Muscle layer of colon (tissue), 2 donors: ENCODE measurements around the gene BAIAP2L2.
"Not testable (repeated sequence)": the region's sequence is repeated elsewhere in the genome, so short reads cannot be mapped to it uniquely, and the experiment has no call there.

Source experiments
- H3K27ac ChIP-seq: one replicate; pipeline ENCODE4 v1.7.0; 2013; ENCODE audit warnings: low read depth, mild to moderate bottlenecking, low read length, moderate library complexity
- H3K27me3 ChIP-seq, 2 donors: one replicate each; pipeline ENCODE4 v1.7.0; 2013; ENCODE audit warnings: low read length in 2 of 2, mild to moderate bottlenecking in 2 of 2; ENCODE audit not compliant: insufficient read depth in 2 of 2, control insufficient read depth in 1 of 2
- H3K36me3 ChIP-seq: one replicate; pipeline ENCODE4 v1.7.0; 2013; ENCODE audit warnings: mild to moderate bottlenecking, low read length; ENCODE audit not compliant: insufficient read depth
- H3K4me1 ChIP-seq: one replicate; pipeline ENCODE4 v1.7.0; 2013; ENCODE audit warnings: mild to moderate bottlenecking, low read length; ENCODE audit not compliant: insufficient read depth
- H3K4me3 ChIP-seq, 2 donors: one replicate each; pipeline ENCODE4 v1.7.0; 2013; ENCODE audit warnings: low read length in 2 of 2, low read depth in 1 of 2, mild to moderate bottlenecking in 1 of 2, moderate library complexity in 1 of 2
- H3K9ac ChIP-seq: one replicate; pipeline ENCODE4 v1.7.0; 2013; ENCODE audit warnings: low read length
- H3K9me3 ChIP-seq: one replicate; pipeline ENCODE4 v1.7.0; 2013; ENCODE audit warnings: mild to moderate bottlenecking, low read length
- donor health status: abdominal sarcoma.
- donor health status: Adenocarcinoma of cecum.

Gene BAIAP2L2

DNA sequence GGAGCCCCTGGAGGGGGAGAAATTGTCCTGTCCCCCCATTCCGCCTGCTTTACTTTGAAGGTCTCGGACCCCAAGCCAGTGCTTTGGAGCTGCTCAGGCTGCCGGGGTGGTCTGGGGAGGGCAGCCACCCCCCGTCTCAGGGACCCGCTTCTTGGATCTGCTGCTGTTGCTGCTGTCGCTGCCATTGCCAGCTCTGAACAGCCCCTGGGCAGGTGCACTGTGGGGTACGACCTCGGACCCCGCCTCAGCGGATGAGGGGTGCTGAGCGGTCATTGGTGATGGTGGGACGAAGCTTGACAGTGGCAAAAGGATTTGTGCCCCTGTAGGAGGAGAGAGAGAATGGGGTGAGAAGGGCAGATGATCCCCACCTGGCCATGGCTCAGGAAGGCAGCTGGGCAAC is 25.4 kb downstream of the BAIAP2L2 start:
- Histone ChIP-seq H3K9me3 (no peaks in the 10 kb centered on the region), H3K4me3 (no peak overlapping the region), H3K9ac (no peak overlapping the region), H3K4me1 (peaks cover 7% of the 10 kb centered on the region), H3K27me3 (peaks cover 3 to 60% of the 10 kb centered on the region in 2 donors), H3K27ac (no peak overlapping the region), H3K36me3 (no peaks in the 10 kb centered on the region)

DNA sequence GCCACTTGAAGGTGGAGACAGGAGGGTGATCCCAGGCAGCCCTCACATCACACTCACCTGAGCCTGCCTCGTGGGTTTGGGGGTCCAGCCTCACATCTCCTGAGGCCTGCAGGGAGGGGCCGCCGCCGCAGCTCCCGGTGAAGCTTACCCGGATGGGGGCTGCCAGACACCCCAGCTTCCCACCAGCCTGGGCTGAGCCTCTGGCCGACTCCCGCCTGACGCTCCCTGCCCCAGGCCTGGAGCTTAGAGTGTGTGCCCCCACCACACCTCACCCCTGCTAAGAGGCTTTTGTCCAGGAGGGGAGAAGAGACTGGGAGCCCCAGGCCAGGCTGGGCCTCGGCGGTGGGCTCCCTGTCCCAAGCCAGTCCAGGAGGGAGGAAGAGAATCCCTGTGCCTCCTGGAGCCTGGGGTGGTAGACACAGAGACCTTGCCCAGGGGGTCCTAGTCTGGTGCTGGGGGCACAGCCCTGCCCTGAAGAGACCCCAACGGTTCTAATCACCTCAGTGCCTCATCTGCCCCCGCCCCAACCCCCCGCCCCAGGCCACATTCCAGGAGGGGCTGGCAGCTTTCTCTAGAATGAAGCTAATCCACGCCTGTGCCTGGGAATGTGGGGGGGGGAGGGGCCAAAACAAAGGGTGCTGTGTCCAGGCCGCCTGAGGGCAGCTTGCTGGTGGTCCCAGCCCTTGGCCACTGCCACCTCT is 26.4 kb downstream of the BAIAP2L2 start, which contains the start of gene SLC16A8:
Gene SLC16A8 (minus strand): TSS at position 254 of the 701 bp plus-strand sequence. CDS start 1,311 bp downstream, outside the sequence.
- Histone ChIP-seq H3K27ac (no peak within 1 kb of the TSS), H3K36me3 (no peaks in the 10 kb centered on the region), H3K9ac (no peak within 1 kb of the TSS), H3K4me1 (peaks cover 7% of the 10 kb centered on the region), H3K4me3 (no peak within 1 kb of the TSS), H3K9me3 (no peaks in the 10 kb centered on the region), H3K27me3 (peaks cover 3 to 58% of the 10 kb centered on the region in 2 donors)

DNA sequence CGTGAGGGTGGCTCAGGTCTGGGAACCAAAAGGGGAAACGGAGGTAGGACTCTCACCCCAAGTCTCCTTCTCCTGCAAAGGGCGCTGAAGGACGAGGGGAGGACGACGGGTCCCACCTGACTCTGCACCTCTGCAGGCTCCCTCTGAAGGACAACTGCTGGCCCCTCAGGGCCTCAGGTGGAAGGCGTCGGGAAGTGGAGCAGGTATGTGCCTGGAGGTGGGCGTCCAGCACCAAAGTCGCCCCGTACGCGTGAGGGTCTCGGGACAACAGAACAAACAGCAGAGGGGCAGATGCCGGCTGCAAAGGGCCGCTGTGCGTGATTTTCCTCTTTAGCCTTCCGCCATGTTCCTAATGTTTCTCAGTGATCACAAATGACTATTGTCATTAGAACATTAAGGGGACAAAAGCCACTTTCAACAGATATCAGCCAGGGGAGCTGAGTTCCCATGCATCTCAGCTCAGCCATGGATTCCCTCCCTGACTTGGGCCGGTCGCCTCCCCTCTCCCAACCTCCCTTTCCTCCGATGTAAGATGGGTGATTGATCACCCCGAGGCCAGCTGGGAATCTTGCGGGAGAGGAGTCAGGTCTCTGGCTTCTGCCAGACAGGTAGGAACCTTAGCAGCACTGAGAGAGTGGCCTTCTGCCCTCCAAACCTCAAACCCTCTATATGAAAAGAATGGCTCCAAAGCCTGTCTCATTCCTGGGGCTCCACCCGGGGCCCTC is 27.3 kb downstream of the BAIAP2L2 start:
- Histone ChIP-seq H3K4me1 (peaks cover 7% of the 10 kb centered on the region), H3K4me3 (no peak overlapping the region), H3K36me3 (no peaks in the 10 kb centered on the region), H3K27me3 (peaks cover 3 to 50% of the 10 kb centered on the region in 2 donors), H3K27ac (no peak overlapping the region), H3K9me3 (no peaks in the 10 kb centered on the region), H3K9ac (no peak overlapping the region)

DNA sequence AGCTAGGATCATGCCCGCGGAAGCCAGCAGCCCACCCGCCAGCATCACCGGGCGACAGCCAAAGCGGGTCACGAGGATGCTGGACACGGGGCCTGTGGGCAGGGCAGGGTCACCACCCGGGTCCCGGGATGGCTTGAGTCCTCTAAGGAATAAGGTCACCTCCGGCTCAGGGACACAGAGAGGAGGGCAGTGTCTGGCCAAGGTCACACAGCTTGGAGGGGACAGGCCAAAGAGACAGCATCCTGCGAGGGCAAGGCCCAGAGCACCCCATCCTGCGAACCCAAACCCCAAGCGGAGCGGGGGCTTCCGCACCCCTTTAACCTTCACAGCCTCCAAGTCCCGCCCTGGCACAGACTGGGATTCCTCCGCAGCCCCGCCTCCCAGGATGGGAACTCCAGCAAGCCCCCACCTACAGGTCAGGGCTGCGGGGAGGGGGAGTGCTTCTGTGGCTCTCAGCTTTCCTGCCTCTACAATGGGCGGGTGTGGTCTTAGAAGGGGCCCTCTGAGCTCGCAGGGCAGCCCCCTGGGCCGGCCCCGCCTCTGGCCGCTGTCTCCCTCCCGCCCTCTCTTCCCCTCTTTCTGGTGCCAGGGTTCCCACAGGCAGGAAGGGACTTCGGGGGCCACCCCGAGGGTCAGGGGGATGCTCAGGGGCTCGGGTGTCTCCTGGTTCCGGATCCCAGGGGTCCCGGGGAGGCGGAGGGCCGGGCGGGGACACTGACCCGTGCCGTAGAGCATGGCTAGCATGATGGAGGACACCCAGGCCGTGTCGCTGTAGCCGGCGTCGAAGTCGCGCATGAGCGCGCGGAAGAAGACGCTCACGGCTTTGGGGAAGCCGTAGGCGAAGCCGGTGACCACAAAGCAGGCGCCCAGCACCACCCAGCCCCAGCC is 28.3 kb downstream of the BAIAP2L2 start:
- Histone ChIP-seq H3K4me3 (peak overlapping the region; percentile 7 to 23), H3K27me3 (peaks cover 3 to 45% of the 10 kb centered on the region in 2 donors), H3K9me3 (no peaks in the 10 kb centered on the region), H3K4me1 (peaks cover 7% of the 10 kb centered on the region), H3K9ac (no peak overlapping the region), H3K27ac (no peak overlapping the region), H3K36me3 (no peaks in the 10 kb centered on the region)

DNA sequence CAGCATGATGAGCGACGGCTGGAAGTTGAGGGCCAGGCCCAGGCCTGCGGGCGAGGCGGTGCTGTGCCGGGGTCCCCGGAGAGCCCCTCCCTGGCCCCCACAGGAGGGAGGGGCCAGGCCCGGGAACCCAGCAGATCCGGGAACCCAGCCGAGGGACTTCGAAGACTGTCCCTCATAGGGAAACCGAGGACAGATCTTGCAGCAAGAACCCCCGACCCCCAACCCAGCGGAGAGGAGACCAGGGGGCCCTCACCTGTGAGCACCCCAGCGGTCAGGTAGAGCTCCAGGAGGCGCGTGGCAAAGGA is 28.9 kb downstream of the BAIAP2L2 start:
- H3K27ac ChIP-seq, result no peak overlapping the region
- H3K4me1 ChIP-seq, result peaks cover 7% of the 10 kb centered on the region
- H3K36me3 ChIP-seq, result no peaks in the 10 kb centered on the region
- H3K9ac ChIP-seq, result no peak overlapping the region
- peaks cover 3 to 45% of the 10 kb centered on the region in 2 donors for H3K27me3 ChIP-seq
- H3K4me3 ChIP-seq, result peak overlapping the region in 1 of 2 donors; percentile 23
- H3K9me3 ChIP-seq, result no peaks in the 10 kb centered on the region

DNA sequence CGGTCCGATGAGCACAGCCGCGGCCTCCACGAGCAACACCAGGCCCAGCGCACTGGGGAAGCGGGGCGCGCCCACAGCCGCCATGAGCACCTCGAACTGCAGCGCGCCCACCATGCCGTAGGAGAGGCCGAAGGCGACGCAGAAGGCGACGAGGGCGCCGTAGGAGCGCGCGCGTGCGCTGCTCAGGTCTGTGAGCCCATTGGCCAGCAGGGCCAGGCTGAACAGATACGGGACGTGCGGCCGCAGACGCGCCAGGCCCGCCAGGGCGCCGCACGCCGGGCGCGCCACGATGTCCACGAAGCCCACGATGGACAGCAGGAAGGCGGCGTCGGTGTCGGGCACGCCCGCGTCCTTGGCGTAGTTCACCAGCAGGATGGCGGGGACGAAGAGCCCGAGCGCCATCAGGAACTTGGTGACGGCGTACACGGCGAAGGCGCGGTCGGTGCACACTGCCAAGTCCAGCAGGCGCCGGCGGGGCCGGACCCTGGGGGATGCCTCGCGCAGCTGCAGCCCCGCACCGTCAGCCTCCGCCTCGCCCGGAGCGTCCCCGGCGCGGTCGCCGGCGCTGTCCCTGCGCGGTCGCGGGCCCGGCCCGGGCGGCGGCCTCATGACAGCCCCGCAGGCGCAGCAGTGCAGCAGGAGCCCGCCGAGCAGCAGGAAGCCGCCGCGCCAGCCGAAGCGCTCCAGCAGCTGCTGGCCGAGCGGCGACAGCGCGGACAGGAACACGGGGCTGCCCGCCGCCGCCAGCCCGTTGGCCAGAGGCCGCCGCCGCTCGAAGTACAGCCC is 29.4 kb downstream of the BAIAP2L2 start:
- H3K36me3 ChIP-seq, result no peaks in the 10 kb centered on the region
- peaks cover 3 to 45% of the 10 kb centered on the region in 2 donors for H3K27me3 ChIP-seq
- H3K4me3 ChIP-seq, result peak overlapping the region in 1 of 2 donors; percentile 23
- no peak overlapping the region for H3K27ac ChIP-seq
- no peak overlapping the region for H3K9ac ChIP-seq
- H3K9me3 ChIP-seq, result no peaks in the 10 kb centered on the region
- peaks cover 7% of the 10 kb centered on the region for H3K4me1 ChIP-seq

DNA sequence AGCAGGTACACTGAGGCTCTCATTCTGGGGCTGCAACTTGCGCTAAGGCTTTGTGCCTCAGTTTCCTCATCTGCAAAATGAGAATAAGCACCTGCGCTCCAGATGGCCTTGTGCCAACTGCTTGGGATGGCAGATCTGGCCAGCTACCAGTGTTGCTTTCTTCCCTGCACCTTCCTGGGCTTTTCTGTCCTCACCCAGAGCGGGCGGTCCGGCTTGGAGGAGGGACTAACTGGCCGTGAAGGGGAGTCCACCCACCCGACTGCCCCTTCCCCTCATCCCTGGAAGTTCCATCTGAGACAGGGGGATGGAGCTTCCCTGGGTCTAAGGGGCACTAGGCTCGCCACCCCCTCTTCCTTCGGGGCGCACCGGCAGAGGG is 30.0 kb downstream of the BAIAP2L2 start:
- Histone ChIP-seq H3K36me3 (no peaks in the 10 kb centered on the region), H3K4me1 (peaks cover 7% of the 10 kb centered on the region), H3K4me3 (no peak overlapping the region), H3K27ac (no peak overlapping the region), H3K9ac (no peak overlapping the region), H3K9me3 (no peaks in the 10 kb centered on the region), H3K27me3 (peaks cover 3 to 45% of the 10 kb centered on the region in 2 donors)

DNA sequence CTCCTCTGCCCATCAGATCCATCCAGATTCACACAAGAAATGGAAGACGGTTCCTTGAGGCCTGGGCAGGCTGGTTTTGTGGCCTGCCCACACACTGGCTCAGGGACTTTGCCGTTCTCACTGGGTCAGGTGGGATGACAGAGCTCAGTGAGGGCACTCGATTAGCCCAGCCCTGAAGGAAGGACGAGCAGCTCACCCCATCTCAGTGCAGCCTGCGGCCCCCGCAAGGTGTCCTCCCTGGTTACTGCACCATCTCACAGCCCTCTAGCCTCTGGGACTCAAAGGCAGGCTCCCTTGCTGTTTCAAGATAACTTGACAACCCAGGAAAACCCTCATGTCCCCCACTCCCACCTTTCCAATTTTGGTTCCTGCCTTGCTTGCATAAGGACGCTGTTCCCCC is 30.7 kb downstream of the BAIAP2L2 start:
- Histone ChIP-seq H3K4me3 (no peak overlapping the region), H3K36me3 (no peaks in the 10 kb centered on the region), H3K4me1 (peaks cover 7% of the 10 kb centered on the region), H3K9me3 (no peaks in the 10 kb centered on the region), H3K27me3 (peaks cover 3 to 42% of the 10 kb centered on the region in 2 donors), H3K27ac (no peak overlapping the region), H3K9ac (no peak overlapping the region)

DNA sequence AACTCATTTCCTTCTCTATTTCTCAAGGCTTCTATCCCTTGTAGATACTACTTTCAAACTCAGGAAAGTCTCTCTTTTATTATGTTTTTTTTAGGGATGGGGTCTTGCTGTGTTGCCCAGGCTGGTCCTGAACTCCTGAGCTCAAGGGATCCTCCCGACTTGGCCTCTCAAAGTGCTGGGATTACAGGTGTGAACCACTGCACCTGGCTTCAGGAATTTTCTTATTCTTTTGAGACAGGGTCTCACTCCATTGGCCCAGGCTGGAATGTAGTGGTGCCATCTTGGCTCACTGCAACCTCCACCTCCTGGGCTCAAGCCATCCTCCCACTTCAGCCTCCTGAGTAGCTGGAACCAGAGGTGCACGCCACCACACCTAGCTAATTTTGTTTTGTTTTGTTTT is 31.3 kb downstream of the BAIAP2L2 start:
- H3K9ac ChIP-seq, H3K9me3 ChIP-seq, H3K4me3 ChIP-seq, H3K27ac ChIP-seq, H3K36me3 ChIP-seq, H3K4me1 ChIP-seq: not testable (repeated sequence)
- H3K27me3 ChIP-seq, result peaks cover 3 to 40% of the 10 kb centered on the region in 2 donors

DNA sequence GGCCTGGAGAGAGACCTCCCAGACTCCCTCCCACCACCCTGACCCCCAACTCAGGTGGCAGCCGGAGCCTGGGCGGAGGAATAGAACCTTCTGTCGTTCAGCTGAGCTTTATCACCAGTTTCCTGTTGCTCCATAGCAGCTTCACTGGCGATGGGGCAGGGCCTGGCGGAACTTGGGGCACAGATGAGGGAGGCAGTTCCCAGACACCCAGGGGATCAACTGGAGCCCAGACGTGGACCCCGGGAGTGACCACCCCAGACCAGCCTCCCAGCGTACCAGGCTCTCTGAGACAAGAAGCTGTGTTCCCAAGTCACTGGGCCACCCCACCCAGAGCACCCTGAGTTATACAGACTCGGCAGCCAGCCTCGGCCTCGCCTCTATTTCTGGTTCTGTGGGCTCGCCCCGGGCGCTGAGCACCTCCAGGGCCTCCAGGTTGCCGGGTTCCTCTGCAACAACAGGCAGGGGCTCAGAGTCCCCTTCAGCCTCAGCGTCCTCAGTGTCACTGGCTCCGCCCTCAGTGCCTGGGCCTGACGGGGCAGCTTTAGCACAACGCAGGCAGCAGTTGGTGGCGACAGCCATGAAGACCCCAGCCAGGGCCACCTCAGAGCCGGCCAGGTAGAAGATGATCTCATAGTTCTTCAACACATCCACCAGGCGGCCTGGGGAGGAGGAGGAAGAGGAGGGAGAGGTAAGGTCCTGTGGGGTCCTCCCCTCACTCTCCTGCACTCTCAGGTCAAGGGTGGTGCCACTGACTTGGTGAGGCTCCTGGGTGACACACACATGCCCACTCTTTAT is 32.2 kb downstream of the BAIAP2L2 start:
- H3K36me3 ChIP-seq, result no peaks in the 10 kb centered on the region
- no peak overlapping the region for H3K4me3 ChIP-seq
- no peak overlapping the region for H3K27ac ChIP-seq
- H3K9ac ChIP-seq, result no peak overlapping the region
- H3K9me3 ChIP-seq, result no peaks in the 10 kb centered on the region
- H3K27me3 ChIP-seq, result peaks cover 2 to 31% of the 10 kb centered on the region in 2 donors
- peaks cover 7% of the 10 kb centered on the region for H3K4me1 ChIP-seq
